ENCODE results near the gene MPHOSPH9.

- TF ChIP-seq CTCF (IDR thresholded peaks at IDR 0.05) (no peak), POLR2AphosphoS5 (IDR thresholded peaks at IDR 0.05) (no peak), POLR2A (IDR thresholded peaks at IDR 0.05) (no peak)
Observed at GRCh38 chr12:123267335-123267920, 34.5 kb upstream of the MPHOSPH9 start.

Measured in sigmoid colon (tissue), 4 donors.